NOMO-1 treated with DMSO at 0.1 percent for 48 hours (cell line): ENCODE data around the gene ITPK1.
"Not testable (repeated sequence)": the region's sequence is repeated elsewhere in the genome, so short reads cannot be mapped to it uniquely, and the experiment has no call there.

Source experiments
- DNase-seq: peaks from one replicate; lab custom pipeline; 2025; ENCODE audit not compliant: unreplicated experiment; lab: John Stamatoyannopoulos, UW

Gene ITPK1

DNA sequence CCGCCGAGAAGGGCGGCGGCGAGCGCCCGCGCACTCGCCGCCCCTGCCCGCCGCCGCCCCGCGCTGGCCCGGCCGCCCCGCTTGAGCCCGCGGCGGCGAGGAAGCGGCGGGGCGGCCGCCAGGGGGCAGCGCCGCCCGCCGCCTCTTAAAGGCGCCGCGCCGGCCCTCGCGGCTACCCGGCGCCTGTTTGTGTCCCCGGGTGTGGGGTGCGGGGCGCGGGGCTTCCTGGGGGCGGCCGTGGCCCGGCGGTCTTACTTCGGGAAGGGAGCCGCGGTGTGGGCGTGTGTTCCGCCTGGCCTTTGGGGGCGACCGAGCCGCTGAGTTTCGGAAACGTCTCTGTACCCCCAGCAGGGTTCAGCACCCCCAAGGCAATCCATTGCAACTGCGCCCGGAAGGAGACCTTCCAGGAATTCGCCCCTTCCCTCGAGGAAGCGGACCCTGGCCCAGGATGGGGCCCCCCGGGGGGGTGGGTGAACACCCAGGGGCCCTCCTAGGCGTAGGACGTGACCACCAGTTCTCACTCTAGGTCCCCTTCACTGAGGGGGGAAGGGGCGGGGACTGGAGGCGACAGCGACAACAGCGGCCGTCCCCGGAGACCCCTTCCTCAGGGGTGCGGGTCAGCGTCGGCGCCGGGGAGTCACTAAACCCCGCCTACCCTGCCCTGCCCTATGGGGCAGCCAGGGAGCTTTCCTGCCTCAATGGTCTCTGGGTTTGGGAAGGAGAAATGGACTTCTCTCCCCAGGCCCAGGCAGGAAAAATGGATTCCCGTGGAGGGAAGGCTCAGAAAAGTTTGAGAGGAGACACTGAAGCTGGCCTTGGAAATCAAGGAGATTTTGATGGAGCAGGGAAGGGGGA, at the start of gene ITPK1:
Gene ITPK1, minus strand, starts transcription at position 105 of the 855 bp plus-strand sequence. CDS start 762 bp downstream, outside the sequence.
- peak; percentile 72 for DNase-seq

DNA sequence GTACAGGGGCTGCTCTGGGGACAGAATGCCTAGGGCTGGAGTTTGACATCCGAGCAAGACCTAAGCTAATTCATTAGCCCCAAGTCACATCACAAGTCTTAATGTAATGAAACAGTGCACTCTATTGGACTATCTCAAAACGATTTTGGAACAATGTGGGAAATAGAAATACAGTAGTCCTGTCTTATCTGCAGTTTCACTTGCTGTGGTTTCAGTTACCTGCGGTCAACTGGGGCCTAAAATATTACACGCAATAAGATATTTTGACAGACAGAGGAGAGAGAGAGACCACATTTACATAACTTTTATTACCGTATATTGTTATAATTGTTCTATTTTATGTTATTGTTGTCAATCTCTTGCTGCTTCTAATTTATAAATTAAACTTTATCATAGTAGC, 47.8 kb upstream of the ITPK1 start:
- DNase-seq = peak; percentile 28

DNA sequence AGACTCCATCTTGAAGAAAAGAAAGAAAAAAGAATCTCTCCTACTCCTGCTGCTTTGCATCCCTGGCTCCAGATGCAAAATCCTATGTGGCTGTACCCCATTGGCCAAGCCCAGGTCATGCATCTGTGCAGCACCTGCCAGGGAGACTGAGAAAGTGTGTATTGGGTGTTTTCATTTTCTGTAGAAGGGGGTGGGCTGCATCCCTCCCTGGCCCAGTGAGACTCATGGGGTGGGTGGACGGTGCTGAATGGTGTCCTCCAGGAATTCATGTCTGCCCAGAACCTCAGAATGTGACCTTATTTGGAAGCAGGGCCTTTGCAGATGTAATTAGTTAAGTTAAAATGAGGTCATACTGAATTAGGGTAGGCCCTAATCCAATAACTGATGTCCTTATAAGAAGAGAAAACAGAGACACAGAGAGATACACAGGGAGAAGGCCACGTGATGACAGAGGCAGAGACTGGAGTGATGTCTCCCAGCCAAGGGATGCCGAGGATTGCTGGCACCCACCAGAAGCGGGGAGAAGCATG, 45.8 kb upstream of the ITPK1 start:
- no peak for DNase-seq

DNA sequence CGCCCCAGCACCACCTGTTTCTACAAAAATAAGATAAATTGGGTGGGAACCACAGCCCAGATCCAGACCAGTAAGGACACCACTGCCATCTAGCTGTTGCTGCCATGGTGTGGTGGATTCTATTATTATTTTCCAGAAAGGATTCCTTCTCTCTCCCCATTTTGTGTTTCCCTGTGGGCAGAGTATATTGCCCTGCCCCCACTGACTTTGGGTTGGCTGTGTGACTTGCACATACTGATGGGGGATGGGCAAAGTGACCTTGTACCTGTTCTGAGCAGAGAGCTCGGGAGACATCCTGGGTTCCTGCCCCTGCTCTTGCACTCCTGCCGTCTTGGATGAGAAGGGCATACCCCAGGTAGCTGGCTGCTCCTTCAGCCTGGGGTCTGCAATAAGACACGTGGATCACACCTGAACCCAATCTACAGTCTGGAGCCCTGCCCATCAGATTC, 44.7 kb upstream of the ITPK1 start:
- DNase-seq = peak; percentile 22

DNA sequence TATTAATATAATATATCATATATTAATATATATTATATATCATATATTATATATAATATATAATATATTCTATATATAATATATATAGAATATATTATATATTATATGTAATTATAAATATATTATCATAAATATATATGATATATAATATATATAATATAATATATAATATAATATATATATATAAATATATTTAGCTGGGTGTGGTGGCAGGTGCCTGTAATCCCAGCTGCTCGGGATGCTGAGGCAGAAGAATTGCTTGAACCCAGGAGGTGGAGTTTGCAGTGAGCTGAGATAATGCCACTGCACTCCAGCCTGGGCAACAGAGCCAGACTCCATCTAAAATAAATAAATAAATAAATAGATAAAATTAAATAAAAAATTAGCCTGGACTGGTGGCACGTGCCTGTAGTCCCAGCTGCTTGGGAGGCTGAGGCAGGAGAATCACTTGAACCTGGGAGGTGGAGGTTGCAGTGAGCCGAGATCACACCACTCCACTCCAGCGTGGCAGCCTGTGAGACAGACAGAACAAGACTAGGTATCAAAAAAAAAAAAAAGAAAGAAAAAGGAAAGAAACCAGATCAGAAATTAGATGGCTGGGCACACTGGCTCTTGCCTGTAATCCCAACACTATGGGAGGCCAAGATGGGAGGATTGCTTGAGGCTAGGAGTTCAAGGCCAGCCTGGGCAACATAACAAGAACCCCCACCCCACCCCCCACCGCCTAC, 44.1 kb upstream of the ITPK1 start:
- not testable (repeated sequence) for DNase-seq

DNA sequence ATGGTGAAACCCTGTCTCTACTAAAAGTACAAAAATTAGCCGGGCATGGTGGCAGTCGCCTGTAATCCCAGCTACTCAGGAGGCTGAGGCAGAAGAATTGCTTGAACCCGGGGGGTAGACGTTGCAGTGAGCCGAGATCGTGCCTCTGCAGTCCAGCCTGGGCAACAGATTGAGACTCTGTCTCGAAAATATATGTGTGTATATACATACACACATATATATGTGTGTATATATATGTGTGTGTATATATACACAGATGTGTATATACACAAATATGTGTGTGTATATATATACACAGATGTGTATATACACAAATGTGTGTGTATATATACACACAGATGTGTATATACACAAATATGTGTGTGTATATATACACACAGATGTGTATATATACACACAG, 42.6 kb upstream of the ITPK1 start:
- DNase-seq = not testable (repeated sequence)

DNA sequence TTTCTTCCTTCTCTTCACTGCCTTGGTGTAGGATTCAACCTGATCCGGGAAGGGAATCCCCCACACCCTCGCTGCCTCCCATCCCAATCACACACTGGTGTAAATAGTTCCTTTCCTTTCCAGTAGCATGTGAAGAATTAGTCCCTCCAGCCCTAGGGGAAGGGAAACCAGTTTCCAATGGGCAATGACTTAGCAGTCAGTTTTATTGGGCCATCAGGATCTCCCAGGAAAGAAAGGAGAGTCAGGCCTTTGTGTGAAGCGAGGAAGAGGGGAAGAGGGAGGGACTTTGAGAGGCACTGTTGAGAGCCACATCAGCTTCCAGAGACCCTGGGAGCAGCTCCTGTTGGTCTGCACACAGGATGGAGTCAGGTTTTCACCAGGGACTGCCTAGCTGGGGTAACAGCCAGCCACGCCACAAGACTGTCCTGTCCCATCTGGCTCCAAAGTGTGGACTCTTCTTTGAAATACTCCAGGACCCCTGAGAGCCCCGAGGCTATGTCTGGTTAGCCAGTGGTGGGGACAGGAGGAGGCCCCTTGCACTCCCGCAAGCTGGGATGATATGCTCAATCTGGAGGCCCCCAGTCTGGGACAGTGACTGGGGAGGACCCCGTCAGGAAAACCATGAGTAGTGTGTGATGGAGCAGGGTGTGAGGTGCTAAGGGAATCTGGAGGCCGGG, 41.1 kb upstream of the ITPK1 start:
- no peak for DNase-seq

DNA sequence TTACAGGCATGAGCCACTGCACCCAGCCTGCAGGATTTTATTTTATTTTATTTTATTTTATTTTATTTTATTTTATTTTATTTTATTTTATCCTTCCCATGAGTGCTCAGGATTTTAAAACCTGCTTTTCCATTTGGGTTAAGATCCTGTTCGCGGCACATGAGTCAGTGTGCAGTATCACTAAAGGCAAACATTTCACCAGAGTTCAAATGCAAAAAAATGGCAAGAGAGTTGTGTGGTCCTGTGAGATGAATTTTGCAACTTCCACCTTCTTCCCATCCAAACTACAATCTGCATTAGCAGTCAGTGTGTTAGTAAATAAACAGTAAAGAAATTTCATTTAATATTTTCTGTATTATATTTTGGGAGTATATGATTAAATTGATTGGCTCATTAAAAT, 39.9 kb upstream of the ITPK1 start:
- DNase-seq = no peak

DNA sequence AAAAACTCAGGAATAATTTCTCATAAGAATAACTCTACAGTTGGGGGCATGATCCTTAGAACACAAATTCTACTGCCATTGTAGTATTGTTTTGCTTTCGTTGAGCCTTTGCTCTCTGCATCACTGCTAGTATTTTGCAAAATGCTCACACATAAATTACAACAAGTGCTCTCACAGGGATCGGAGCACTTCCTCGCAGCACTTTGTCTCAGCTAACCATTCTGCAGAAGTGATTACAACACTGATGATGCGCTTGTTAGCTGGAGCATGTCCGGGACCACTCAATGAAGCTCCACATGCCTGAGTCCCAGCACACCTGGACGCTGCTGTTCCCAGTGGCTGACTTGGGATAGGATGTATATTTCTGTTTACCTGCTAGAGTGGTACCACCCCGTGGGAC, 37.4 kb upstream of the ITPK1 start:
- DNase-seq = peak; percentile 53

DNA sequence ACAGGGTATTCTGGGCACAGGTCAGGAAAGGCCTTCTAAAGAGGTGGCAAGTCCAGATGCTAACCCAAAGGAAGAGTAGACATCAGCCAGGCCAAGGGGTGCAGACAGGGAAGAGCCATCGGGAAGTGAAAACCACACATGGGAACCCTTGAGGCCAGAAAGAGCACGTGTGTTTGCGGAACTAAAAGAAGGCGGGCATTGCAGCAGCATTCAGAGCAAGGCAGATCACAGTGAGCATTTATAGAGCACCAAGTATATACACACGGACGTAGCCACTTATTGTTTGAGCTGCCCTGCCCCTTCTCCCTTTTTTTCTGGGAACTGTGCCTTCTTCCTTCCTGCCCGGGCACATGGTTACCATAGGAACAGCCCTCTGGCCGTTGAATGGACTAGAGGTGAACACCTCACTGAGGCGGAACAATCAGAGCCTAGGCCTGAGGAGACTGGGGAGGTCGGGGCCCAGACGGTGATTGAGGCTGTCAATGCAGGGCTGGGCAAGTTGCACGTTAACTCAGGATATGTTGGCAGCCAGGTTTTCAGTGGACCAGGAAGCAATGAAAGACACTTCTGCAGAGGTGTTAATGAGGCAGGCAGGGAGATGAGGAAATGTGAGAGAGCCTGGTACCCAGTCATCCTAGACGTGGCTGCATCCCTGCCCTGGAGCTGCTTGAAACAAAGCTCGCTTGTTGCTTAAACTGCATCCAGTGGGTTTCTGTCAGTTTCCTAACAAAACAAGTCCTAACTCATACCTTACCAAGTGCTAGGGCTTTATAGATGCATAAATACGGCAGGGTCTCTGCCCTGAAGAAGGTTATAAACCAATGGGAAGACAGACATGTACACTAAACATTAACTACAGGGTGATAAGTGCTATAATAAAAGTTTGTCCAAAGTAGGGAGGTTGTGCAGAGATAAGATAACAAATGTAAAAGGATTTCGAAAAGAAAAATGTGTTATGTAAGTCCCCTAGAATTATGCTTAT, 34.8 kb upstream of the ITPK1 start:
- DNase-seq = peak; percentile 19

DNA sequence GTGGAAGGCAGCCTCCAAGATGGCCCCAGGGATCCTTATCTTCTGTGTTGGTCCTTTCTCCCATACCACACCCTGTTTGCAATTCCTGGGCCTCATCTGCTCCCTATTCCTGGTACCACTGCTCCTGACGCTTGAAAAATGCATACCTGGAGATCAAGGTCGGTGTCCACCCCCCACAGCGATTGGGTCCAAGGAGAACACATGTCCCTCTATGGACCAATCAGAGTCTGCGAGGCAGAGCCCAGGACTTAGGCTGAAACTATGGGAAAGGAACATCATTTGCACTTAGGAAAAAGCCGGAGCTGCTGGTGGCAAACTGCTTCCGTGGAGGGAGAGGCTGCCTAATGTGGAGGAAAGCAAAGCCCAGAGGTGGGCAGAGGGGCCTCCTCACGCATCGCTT, 33.3 kb upstream of the ITPK1 start:
- DNase-seq = no peak

DNA sequence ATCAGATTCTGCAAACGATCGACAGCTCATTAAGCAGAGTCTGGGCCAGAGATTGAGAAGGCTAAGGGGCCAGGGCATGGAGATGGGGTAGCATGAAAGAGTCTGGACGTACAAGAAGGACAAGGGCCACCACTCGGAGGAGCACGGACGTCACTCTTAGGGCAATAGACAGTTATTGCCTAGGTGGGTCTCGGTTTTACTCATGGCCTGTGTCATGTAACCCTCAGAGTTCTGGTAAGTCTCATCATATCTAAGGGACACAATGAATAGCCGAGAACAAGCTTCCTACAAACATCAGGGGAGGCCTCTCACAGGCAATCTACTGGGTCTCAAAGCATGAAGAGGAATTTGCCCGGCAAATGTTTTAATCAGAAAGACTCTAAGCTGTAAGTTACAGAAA, 30.4 kb upstream of the ITPK1 start:
- no peak for DNase-seq

DNA sequence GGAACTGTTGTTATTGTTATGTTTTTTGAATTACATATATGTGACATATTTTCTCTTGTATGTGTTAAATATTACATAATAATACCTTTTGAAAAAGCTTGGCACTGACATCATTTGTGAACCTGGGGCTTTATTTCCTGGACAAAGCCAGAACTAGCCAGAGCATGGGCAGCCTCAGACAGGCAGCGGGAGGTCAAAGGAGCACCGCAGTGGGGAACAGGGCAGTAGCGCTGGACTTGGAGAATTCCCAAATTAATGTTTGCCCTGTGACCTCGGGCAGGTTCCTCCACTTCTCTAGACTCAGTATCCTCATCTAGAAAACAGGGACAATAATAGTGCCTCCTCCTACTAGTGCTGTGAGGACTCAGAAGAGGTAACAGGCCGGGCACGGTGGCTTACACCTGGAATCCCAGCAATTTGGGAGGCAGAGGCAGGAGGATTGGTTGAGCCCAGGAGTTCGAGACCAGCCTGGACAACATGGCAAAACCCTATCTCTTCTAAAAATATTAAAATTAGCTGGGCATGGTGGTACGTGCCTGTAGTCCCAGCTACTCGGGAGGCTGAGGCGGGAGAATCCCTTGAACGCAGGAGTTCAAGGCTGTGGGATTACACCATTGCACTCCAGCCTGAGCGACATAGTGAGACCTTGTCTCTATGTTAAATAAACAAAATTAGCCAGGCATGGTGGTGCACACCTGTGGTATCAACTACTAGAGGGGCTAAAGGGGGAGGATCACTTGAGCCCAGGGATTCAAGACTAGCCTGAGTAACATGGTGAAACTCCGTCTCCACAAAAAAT, 27.3 kb upstream of the ITPK1 start:
- no peak for DNase-seq

DNA sequence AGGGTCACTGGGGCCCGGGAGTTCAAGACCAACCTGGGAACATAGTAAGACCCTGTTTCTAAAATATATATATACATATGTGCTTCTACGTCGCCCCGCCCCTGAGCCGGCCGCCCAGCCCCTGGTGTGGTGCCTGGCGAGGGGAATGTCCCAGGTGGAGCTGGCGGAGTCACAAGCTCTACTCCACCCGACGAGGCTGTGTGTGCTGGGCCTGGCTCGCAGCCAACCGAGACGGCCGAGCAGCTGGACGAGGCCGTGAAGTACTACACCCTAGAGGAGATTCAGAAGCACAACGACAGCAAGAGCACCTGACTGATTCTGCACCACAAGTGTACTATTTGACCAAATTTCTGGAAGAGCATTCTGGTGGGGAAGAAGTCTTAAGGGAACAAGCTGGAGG, 22.1 kb upstream of the ITPK1 start:
- no peak for DNase-seq

DNA sequence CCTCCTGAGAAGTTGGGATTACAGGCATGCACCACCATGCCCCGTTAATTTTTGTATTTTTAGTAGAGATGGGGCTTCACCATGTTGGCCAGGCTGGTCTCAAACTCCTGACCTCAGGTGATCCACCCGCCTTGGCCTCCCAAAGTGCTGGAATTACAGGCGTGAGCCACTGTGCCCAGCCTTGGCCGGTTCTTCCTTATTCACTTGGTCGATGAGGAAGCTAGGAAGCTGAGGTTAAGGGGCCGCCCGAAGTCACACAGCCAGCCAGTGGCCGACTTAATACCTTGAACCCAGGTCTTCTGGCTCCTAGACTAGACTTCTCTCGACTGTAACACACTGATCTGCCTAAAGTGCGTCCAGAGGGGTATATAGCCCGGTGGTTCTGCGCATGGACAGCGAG, 20.8 kb upstream of the ITPK1 start:
- DNase-seq = not testable (repeated sequence)

DNA sequence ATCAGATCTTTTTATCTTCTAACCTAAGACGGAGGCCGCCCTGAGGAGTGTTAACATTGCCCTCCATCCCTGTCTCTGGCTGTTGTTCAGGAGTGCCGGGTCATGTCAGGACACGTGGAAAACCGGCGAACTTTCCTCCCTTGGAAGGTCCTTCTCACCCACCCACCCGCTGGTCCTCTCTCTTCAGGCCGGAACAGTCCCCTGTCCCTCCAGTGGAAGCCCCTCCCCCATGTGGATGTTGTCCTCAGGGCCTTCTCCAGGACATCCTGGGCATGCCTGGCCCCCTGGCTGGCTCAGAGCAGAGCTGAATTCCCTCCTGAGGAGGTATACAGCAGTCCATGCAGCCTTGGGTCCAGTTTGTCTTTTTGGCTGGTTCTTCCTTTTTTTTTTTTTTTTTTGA, 20.3 kb upstream of the ITPK1 start:
- no peak for DNase-seq

DNA sequence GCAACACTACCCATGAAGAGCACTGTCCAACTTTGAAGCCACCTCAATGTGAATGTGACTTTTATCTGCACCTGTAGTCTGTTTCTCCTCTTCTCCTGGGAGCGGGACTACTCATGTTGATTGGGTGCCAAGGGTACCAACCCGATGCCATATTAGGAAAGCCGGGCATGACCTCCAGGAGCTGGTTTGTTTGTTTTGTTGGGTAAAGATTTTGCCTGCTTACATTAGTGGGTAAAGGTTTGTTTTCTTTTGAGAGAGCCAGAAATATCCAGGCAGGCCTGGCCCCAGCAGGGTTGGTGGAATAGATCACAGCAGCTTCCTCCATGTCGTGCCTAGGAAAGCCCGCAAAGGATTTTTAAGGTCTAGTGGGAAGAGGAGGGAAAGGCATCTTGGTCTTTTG, 19.7 kb upstream of the ITPK1 start:
- no peak for DNase-seq

DNA sequence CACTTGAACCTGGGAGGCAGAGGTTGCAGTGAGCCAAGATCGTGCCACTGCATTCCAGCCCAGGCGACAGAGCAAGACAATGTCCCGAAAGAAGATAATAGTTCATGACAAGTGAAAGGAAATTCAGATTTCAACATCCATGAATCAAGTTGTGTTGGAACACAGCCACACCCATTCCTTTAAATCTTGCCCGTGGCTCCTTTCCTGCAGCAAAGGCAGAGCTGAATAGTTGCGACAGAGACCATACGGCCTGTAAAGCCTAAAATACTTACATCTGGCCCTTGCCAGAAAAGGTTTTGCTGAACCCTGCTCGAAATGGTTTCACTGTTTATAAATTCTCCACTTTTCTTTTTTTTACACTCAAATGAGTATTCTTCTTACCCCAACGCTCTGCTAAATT, 17.7 kb upstream of the ITPK1 start:
- DNase-seq = peak; percentile 94

DNA sequence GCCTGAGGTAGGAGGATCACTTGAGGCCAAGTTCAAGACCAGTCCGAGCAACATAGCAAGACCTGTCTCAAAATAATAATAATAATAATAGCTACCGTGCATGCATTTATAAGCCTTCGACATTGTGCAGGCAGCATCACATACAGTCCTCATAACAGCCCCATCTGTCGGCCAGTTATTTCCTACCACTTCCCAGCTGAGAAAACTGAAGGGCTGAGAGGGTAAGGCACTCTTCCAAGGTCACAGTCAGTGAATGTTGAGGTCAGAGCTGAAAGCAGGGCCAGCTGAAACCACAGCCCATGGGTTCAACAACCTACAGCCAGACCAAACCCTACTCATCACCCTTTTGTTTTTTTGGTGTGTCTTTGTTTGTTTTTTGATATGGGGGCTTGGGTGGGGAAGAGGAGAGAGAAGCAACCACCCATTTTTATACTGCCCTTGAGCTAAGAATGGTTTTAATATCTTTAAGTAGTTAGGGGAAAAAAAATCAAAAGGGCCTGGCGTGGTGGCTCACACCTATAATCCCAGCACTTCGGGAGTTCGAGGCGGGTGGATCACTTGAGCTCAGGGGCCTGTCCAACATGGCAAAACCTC, 16.8 kb upstream of the ITPK1 start:
- peak; percentile 54 for DNase-seq
